ENCODE results near the gene ROPN1B. TPM values are rescaled to one million over a fixed set of nuclear protein-coding genes. Genes with fewer than 3 reads are reported as not detected.

ROPN1B gene
- total RNA-seq: not detected in 2 replicates

DNA sequence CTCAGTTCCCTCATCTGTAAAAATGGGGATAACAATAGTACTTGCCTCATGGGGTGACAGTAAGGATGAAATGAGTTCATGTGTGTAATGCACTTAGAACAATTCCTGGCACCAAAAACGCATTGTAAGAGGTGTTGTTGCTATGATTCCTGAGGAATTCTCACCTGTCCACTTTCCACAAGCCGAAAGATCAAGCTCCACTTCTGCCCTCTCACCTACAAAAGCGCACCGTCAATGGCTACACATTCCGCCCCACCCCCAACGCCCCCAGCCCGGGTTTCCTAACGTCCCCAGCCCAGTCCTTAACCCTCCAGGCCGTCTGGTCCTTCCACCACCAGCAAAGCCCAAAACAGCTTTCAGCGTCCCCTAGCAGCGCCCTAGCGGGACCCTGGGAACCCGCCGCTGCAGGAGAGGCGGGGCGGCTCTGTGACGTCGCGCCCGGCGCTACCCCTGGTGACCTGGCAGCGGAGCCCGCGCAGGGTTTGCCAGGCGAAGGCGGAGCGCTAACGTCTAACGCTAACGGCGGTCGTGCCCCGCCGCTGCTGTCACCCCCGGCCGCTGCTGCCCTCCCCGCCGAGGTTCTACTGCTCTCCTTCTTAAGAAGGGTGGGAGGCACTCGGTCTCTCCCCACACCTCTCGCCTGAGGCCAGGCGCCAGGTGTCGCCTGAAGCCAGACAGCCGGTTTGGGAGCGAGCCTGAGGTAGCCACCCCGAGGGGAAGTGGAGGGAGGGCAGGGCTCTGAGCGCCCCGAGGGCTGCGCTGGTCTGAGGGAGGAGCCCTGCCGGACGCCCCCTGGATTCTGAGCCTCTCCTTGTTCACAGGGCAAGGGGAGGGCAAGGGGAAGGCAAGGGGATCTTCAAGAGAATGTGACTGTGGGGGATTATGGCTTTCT, at the start of gene ROPN1B:
Gene ROPN1B (plus strand): TSS at position 478 of the 892 bp plus-strand sequence. CDS start 2,877 bp downstream, outside the sequence.

Other genes starting within 250 kb of the ROPN1B start
- 54.2 and 69.2 TPM in 2 replicates for gene SLC41A3, start 114.9 kb downstream of the ROPN1B start, total RNA-seq
- gene ALDH1L1, start 211.4 kb downstream of the ROPN1B start, total RNA-seq: 3.2 and 3.3 TPM in 2 replicates

Measured in aortic smooth muscle cell (primary cell).